Neural cell (in vitro differentiated cells): ENCODE results near the gene EIF4G3.

Experiments used
- CTCF ChIP-seq: fragments of 450-650 bp; IDR thresholded peaks from 2 replicates; pipeline ENCODE4 v1.5.1; 2014; ENCODE audit warnings: antibody characterized with exemption, mild to moderate bottlenecking, moderate library complexity; ENCODE audit not compliant: poor library complexity, severe bottlenecking
- EP300 ChIP-seq: fragments of 450-650 bp; conservative IDR thresholded peaks from 2 replicates; pipeline ENCODE4 v1.6.1; 2014; ENCODE audit warnings: antibody characterized with exemption, mild to moderate bottlenecking, moderate library complexity; ENCODE audit not compliant: poor library complexity, severe bottlenecking
- EZH2 ChIP-seq: fragments of 200-600, 300-800 bp; shearing (Covaris generic), sonication (generic); IDR thresholded peaks from 2 replicates; pipeline ENCODE4 v1.6.1; 2014; ENCODE audit warnings: antibody characterized with exemption, low read length, borderline replicate concordance, mild to moderate bottlenecking; ENCODE audit not compliant: insufficient read depth, poor library complexity, severe bottlenecking
- MXI1 ChIP-seq: fragments of 450-650 bp; conservative IDR thresholded peaks from 2 replicates; pipeline ENCODE4 v1.6.1; 2014; ENCODE audit warnings: antibody characterized with exemption, mild to moderate bottlenecking; ENCODE audit not compliant: poor library complexity, severe bottlenecking
- POLR2AphosphoS5 ChIP-seq: IDR thresholded peaks from 2 replicates; pipeline ENCODE4 v1.6.1; 2012
- RAD21 ChIP-seq: fragments of 450-650 bp; conservative IDR thresholded peaks from 2 replicates; pipeline ENCODE4 v1.6.1; 2014; ENCODE audit warnings: antibody characterized with exemption, mild to moderate bottlenecking, moderate library complexity
- REST ChIP-seq: IDR thresholded peaks from 2 replicates; pipeline ENCODE4 v1.6.1; 2012; ENCODE audit warnings: borderline replicate concordance
- SMC3 ChIP-seq: fragments of 450-650 bp; conservative IDR thresholded peaks from 2 replicates; pipeline ENCODE4 v1.6.1; 2014; ENCODE audit warnings: antibody characterized with exemption, mild to moderate bottlenecking, moderate library complexity; ENCODE audit not compliant: poor library complexity
- TAF1 ChIP-seq: IDR thresholded peaks from 2 replicates; pipeline ENCODE4 v1.6.1; 2012; ENCODE audit warnings: low read depth

GRCh38 chr1:20891091-20891490, 285.6 kb downstream of the EIF4G3 start:
- TF ChIP-seq EZH2 (no peak), CTCF (no peak), REST (no peak), POLR2AphosphoS5 (no peak), RAD21 (no peak), EP300 (no peak), SMC3 (no peak), TAF1 (no peak), MXI1 (no peak)
